Omental fat pad (tissue), 4 donors: ENCODE measurements around the gene ECM1. TPM values are rescaled to one million over a fixed set of nuclear protein-coding genes. Genes with fewer than 3 reads are reported as not detected.

Experiments
- ATAC-seq: fragments of 150-250 bp; one replicate; pipeline ENCODE4 v1.9.1; 2016; ENCODE audit warnings: mild to moderate bottlenecking, moderate library complexity; ENCODE audit not compliant: low FRiP score
- DNase-seq: peaks from one replicate; pipeline ENCODE4 v3.0.0-alpha.2; 2019; ENCODE audit warnings: low spot score
- total RNA-seq, 4 donors: library from RNA; depleted of rRNA; stranded (reverse); fragments of >200 nt; gene quantifications; one replicate each; pipeline ENCODE4 v1.1.0, GENCODE V29; 2016
- TF ChIP-seq, protein P1 (sequence below), 3 donors: fragments of 450-650 bp; IDR thresholded peaks; one replicate each; pipeline ENCODE4 v1.5.1; 2016 to 2017; ENCODE audit warnings: antibody characterized with exemption in 3 of 3, mild to moderate bottlenecking in 3 of 3, moderate library complexity in 2 of 3

Gene ECM1
- total RNA-seq, 4 donors from 2014 or later = 10.8 to 24.8 (median 18.5) TPM

DNA sequence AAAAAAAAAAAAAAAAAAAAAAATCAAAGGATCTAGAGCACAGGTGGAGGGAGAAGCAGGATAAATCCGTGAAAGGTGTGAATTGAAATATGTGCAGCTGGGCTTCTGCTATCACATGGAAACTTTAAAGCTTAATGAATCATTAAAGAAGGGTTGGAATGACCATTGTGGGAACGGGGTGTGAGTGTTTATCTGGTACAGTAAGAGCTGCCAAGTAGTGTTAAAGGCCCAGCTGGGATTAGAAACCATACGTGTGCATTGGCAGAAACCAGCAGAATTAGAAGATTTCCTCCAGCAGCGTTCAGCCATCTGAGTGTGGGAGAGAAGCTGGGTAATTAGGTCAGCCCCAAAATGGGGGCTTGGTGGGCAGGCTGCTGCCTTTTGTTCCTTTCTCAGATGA is 21.1 kb downstream of the ECM1 start:
- ATAC-seq (peak; percentile 53), DNase-seq (no peak)
- TF ChIP-seq, protein P1, sequence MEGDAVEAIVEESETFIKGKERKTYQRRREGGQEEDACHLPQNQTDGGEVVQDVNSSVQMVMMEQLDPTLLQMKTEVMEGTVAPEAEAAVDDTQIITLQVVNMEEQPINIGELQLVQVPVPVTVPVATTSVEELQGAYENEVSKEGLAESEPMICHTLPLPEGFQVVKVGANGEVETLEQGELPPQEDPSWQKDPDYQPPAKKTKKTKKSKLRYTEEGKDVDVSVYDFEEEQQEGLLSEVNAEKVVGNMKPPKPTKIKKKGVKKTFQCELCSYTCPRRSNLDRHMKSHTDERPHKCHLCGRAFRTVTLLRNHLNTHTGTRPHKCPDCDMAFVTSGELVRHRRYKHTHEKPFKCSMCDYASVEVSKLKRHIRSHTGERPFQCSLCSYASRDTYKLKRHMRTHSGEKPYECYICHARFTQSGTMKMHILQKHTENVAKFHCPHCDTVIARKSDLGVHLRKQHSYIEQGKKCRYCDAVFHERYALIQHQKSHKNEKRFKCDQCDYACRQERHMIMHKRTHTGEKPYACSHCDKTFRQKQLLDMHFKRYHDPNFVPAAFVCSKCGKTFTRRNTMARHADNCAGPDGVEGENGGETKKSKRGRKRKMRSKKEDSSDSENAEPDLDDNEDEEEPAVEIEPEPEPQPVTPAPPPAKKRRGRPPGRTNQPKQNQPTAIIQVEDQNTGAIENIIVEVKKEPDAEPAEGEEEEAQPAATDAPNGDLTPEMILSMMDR (IDR thresholded peaks at IDR 0.05) = no peak

DNA sequence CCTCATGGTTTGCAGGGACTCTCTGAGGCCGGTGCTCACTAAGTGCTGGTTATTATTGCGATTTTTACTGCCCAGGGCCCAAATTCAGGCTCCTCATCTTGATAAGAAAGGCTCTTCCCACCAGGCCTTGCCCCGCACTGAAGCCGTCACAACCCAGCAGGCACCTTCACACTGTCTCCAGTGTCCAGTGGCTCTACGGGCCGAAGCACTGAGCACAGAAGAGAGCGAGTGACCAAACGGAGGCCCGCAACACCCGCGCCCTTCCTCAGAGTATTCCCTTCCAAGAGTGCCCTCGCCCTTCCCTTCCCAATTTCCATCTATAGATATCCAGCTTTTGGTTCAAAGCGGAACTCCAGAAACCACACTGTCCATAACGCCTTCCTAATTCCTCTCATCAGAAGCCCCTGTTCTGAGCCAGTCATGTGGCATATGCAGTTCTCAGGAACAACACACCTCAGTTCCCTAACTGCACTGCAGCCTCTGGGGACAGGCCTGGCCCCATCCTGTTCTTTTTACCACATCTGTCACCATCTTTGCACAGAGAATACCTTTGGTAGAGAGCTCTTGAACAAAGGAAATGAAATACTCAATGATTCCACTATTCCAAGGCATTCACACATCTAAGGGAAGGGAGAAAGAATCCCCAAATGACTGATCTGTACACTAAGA is 22.7 kb downstream of the ECM1 start:
- TF ChIP-seq, protein P1 (IDR thresholded peaks at IDR 0.05) = no peak
- ATAC-seq (no peak), DNase-seq (no peak)

DNA sequence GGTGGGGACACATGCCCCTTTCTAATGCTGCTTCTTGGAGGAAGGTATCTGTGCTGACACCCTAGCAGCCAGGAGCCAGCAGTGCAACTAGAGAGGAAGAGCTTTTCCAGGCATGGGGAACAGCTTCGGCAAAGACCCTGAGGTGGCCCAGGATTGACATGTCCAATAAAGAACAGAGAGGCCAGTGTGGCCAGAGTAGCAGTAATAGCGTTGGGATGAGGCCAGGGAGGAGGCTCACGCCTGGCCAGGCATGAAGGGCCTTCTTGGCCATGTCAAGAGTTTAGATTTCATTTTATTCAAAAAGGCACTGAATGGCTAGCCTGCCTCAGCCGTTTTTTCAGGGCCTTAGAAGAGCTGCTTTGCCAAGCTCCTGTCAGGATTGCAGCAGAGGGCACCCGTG is 25.0 kb downstream of the ECM1 start:
- ATAC-seq = no peak
- no peak for DNase-seq
- TF ChIP-seq, protein P1 (IDR thresholded peaks at IDR 0.05) = no peak

GRCh38 chr1:150534002-150534401 is 26.1 kb downstream of the ECM1 start:
- ATAC-seq (no peak), DNase-seq (no peak)
- TF ChIP-seq, protein P1 (IDR thresholded peaks at IDR 0.05) = no peak

DNA sequence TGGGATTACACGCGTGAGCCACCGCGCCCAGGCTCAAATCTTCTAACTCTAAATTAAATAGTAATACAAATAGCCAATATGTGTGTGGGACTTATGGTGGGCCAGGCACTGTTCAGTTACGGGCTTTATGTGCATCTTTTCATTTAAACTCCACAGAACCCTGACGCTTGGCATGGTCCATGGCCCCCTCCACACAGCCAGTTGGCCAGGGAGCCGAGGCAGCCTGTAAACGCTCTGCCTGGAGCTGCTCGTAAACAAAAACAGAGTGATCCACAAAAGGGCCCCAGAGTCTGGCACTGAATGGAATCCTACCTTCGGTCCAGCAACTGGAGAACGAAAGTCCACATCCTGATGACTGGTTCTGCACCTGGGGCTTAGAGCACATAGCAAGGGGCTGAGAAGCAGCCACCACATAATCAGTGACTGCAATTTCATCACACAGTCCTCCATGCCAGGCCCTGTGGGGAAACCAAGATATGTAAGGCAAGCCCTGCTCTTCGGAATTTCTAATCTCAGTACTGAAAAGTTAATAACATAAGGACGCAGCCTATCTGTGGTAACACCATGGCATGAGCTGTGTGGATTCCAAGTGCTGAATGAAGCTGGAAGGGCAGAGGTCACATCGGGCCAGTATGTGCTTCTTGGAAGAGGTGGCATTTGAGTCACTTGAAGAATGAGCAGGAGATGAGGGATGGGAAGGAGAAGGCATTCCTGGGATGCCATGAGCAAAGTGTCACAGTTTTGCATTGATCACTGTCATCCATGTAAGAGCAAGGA is 27.8 kb downstream of the ECM1 start:
- no peak for ATAC-seq
- TF ChIP-seq, protein P1 (IDR thresholded peaks at IDR 0.05) = no peak
- DNase-seq = no peak

GRCh38 chr1:150536836-150537731 is 29.2 kb downstream of the ECM1 start:
- no peak for DNase-seq
- ATAC-seq = no peak
- TF ChIP-seq, protein P1 (IDR thresholded peaks at IDR 0.05) = no peak
